IMR-90 (cell line): ENCODE results near the gene ZNF385D.

Source experiments
- CHD1 ChIP-seq: IDR thresholded peaks from 2 replicates; pipeline ENCODE4 v1.6.1; 2012; ENCODE audit warnings: low read depth, low read length, improper control_type of control experiment
- TF ChIP-seq, protein P1 (sequence below): conservative IDR thresholded peaks from 2 replicates; pipeline ENCODE4 v1.5.1; 2012; ENCODE audit warnings: mild to moderate bottlenecking, low read depth, low read length, improper control_type of control experiment

- TF ChIP-seq, protein P1, sequence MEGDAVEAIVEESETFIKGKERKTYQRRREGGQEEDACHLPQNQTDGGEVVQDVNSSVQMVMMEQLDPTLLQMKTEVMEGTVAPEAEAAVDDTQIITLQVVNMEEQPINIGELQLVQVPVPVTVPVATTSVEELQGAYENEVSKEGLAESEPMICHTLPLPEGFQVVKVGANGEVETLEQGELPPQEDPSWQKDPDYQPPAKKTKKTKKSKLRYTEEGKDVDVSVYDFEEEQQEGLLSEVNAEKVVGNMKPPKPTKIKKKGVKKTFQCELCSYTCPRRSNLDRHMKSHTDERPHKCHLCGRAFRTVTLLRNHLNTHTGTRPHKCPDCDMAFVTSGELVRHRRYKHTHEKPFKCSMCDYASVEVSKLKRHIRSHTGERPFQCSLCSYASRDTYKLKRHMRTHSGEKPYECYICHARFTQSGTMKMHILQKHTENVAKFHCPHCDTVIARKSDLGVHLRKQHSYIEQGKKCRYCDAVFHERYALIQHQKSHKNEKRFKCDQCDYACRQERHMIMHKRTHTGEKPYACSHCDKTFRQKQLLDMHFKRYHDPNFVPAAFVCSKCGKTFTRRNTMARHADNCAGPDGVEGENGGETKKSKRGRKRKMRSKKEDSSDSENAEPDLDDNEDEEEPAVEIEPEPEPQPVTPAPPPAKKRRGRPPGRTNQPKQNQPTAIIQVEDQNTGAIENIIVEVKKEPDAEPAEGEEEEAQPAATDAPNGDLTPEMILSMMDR = no peak
- no peak for TF ChIP-seq CHD1
These were observed 27.7 kb upstream of the ZNF385D start for GRCh38 chr3:21778715-21779114.
